GM12878 (cell line): Measurements from ENCODE around the gene CXXC5. TPM values are rescaled to one million over a fixed set of nuclear protein-coding genes. Genes with fewer than 3 reads are reported as not detected.

ENCODE experiments used
- ATAC-seq: fragments of 200-7000 bp; cut with Tn5 transposase; 3 replicates; pipeline ENCODE4 v1.9.1; 2020; ENCODE audit warnings: mild to moderate bottlenecking, moderate library complexity
- BruUV-seq: library from RNA; stranded (reverse); fragments of 400-500 nt; replicated peaks from 2 replicates; lab custom pipeline; 2021; lab: Mats Ljungman, UMichigan
- CTCF ChIA-PET: fragments of 300-600 bp; sonication (Branson Sonifier 250); formaldehyde crosslinking; extraction: SDS; loops from one replicate; lab custom pipeline; 2021; ENCODE audit warnings: inconsistent platforms; lab: Yijun Ruan, JAX
- POLR2A ChIA-PET: fragments of 350-600 bp; formaldehyde crosslinking; extraction: SDS; loops from one replicate; lab custom pipeline; 2021; ENCODE audit warnings: inconsistent platforms; lab: Charles Lee
- RAD21 ChIA-PET: fragments of 300-600 bp; sonication (Branson Sonifier 250); formaldehyde crosslinking; loops from one replicate; lab custom pipeline; 2023; ENCODE audit warnings: antibody characterized with exemption; ENCODE audit not compliant: unreplicated experiment; lab: Charles Lee
- SMC1A ChIA-PET: fragments of 300-600 bp; sonication (Branson Sonifier 250); formaldehyde crosslinking; loops from one replicate; lab custom pipeline; 2023; ENCODE audit not compliant: unreplicated experiment, uncharacterized antibody; lab: Charles Lee
- DNase-seq: peaks from one replicate; pipeline ENCODE4 v3.0.0-alpha.2; 2011; ENCODE audit warnings: low read depth, low spot score
- FAIRE-seq: peaks from 3 replicates; lab custom pipeline; 2011; peaks lifted over from hg19 to GRCh38; lab: Jason Lieb, UNC
- H2AFZ ChIP-seq: 2 replicates; pipeline ENCODE4 v1.6.0; 2011; ENCODE audit warnings: low read depth, low read length, control low read depth; ENCODE audit not compliant: control insufficient read depth
- H3K27ac ChIP-seq: 2 replicates; pipeline ENCODE4 v1.5.1; 2011; ENCODE audit warnings: control low read depth; ENCODE audit not compliant: control insufficient read depth, insufficient read depth
- H3K27me3 ChIP-seq, 2 experiments: replicated peaks in 1 of 2; 2 replicates each; pipeline versions ENCODE4 v1.6.0 to v1.6.1; 2011; ENCODE audit warnings: low read length in 1 of 2; ENCODE audit not compliant: control insufficient read depth in 2 of 2, insufficient read depth in 2 of 2
- H3K36me3 ChIP-seq, 2 experiments: 2 replicates each; pipeline ENCODE4 v1.5.1; 2011; ENCODE audit warnings: low read length in 1 of 2; ENCODE audit not compliant: control insufficient read depth in 2 of 2, insufficient read depth in 2 of 2
- H3K4me1 ChIP-seq: 2 replicates; pipeline ENCODE4 v1.6.1; 2011; ENCODE audit warnings: mild to moderate bottlenecking, low read length, moderate library complexity, mixed read lengths; ENCODE audit not compliant: control insufficient read depth, insufficient read depth
- H3K4me2 ChIP-seq: 2 replicates; pipeline ENCODE4 v1.6.0; 2011; ENCODE audit warnings: control low read depth; ENCODE audit not compliant: control insufficient read depth, insufficient read depth
- H3K4me3 ChIP-seq: fragments of 200-600 bp; sonication (generic); 2 replicates; pipeline ENCODE4 v1.5.1; 2016
- H3K79me2 ChIP-seq: 2 replicates; pipeline ENCODE4 v1.6.0; 2011; ENCODE audit warnings: low read length; ENCODE audit not compliant: control insufficient read depth, insufficient read depth
- H3K9ac ChIP-seq: 2 replicates; pipeline ENCODE4 v1.8.0; 2011; ENCODE audit warnings: low read length, control low read depth, mixed read lengths; ENCODE audit not compliant: control insufficient read depth, insufficient read depth
- H3K9me3 ChIP-seq: replicated peaks from 3 replicates; pipeline ENCODE4 v1.5.1; 2011; ENCODE audit warnings: mild to moderate bottlenecking, low read length; ENCODE audit not compliant: control insufficient read depth, insufficient read depth
- H4K20me1 ChIP-seq: 2 replicates; pipeline ENCODE4 v1.6.0; 2011; ENCODE audit not compliant: control insufficient read depth, insufficient read depth
- BHLHE40 ChIP-seq, 2 experiments: fragments of 450-650 bp in 1 of 2; IDR thresholded peaks; 2 replicates each; pipeline ENCODE4 v1.6.1; 2011 to 2017; ENCODE audit warnings: low read depth in 2 of 2, borderline replicate concordance in 1 of 2, improper control_type of control experiment in 1 of 2, low read length in 1 of 2, mild to moderate bottlenecking in 1 of 2
- CEBPB ChIP-seq, 2 experiments: fragments of 150-350 bp in 1 of 2; IDR thresholded peaks; 2 replicates each; pipeline ENCODE4 v1.6.1; 2012 to 2014; ENCODE audit warnings: low read depth in 2 of 2, low read length in 2 of 2, borderline replicate concordance in 1 of 2, inconsistent platforms in 1 of 2
- CREM ChIP-seq: IDR thresholded peaks from 2 replicates; pipeline ENCODE4 v1.6.1; 2014; ENCODE audit warnings: antibody characterized with exemption, low read depth
- CTCF ChIP-seq, 3 experiments: IDR thresholded peaks in 2 of 3; conservative IDR thresholded peaks in 1 of 3; 2 replicates each; pipeline ENCODE4 v1.5.1; 2011; ENCODE audit warnings: low read depth in 3 of 3, low read length in 3 of 3, mild to moderate bottlenecking in 3 of 3, control low read depth in 2 of 3, moderate library complexity in 2 of 3, inconsistent platforms in 1 of 3, mixed read lengths in 1 of 3; ENCODE audit not compliant: control insufficient read depth in 2 of 3, insufficient read depth in 1 of 3; ENCODE audit errors: extremely low read depth in 1 of 3
- IKZF1 ChIP-seq: fragments of 450-650 bp; conservative IDR thresholded peaks from 2 replicates; pipeline ENCODE4 v1.6.1; 2017; ENCODE audit warnings: antibody characterized with exemption, mild to moderate bottlenecking
- NKRF ChIP-seq: fragments of 450-650 bp; conservative IDR thresholded peaks from 2 replicates; pipeline ENCODE4 v1.6.1; 2017; ENCODE audit warnings: mild to moderate bottlenecking, moderate library complexity
- RAD21 ChIP-seq: IDR thresholded peaks from 2 replicates; pipeline ENCODE4 v1.6.1; 2011; ENCODE audit warnings: mild to moderate bottlenecking, low read depth, low read length, moderate library complexity; ENCODE audit not compliant: insufficient read depth
- RB1 ChIP-seq: fragments of 450-650 bp; formaldehyde crosslinking; IDR thresholded peaks from 2 replicates; pipeline ENCODE4 v1.6.1; 2017; ENCODE audit warnings: mild to moderate bottlenecking, borderline replicate concordance
- SMC3 ChIP-seq: IDR thresholded peaks from 2 replicates; pipeline ENCODE4 v1.6.1; 2011; ENCODE audit warnings: low read length, improper control_type of control experiment, borderline replicate concordance
- SP1 ChIP-seq: IDR thresholded peaks from one replicate; pipeline ENCODE4 v1.6.1; 2011; ENCODE audit warnings: low read depth, low read length
- ZNF274 ChIP-seq: IDR thresholded peaks from one replicate; pipeline ENCODE4 v1.8.0; 2011; ENCODE audit not compliant: insufficient read length, insufficient read depth
- WGBS: methylation state at CpG from one replicate; pipeline ENCODE4 v1.1.6; 2016; ENCODE audit warnings: low lambda C conversion rate; ENCODE audit not compliant: insufficient replicate concordance, insufficient coverage; ENCODE audit errors: missing lambda C conversion rate; 5-methylcytosine and 5-hydroxymethylcytosine counted together
- in situ Hi-C: fragments of 300-500 bp; cut with MboI; formaldehyde crosslinking; loops from 9 replicates; pipeline ENCODE4 v1.14.3; 2018; ENCODE audit warnings: mixed read lengths
- intact Hi-C: fragments of 100-400 bp; cut with micrococcal nuclease; formaldehyde crosslinking; loops from one replicate; pipeline ENCODE4 v1.14.2; 2022; ENCODE audit not compliant: unreplicated experiment
- polyA plus RNA-seq, 11 experiments: library from polyadenylated mRNA; depleted of rRNA in 4 of 11; unstranded in 6 of 11; stranded (reverse) in 5 of 11; fragments of >200 nt; fragmentation: Nextera tagmentation in 4 of 11; fragmentation: Illumina TruSeq in 1 of 11; extraction: Ambion mirVana in 4 of 11; extraction: Trizol in 1 of 11; gene quantifications; 1 replicate in 1 of 11; 2 replicates in 10 of 11; pipeline versions ENCODE4 v1.2.1 to v1.2.3, GENCODE V29; 2011 to 2016; ENCODE audit warnings: inconsistent platforms in 2 of 11, missing spikeins in 2 of 11, low read depth in 1 of 11
- total RNA-seq, 4 experiments: library from RNA; depleted of rRNA in 3 of 4; stranded (reverse); fragments of >200 nt in 3 of 4; fragmentation: Illumina TruSeq in 1 of 4; extraction: Trizol in 1 of 4; gene quantifications; 2 replicates each; pipeline versions ENCODE4 v1.2.1 to v1.2.3, GENCODE V29; 2013 to 2021

The CXXC5 gene
- total and polyA plus RNA-seq, 10 of the 15 experiments (the other 5 are each of a cell fraction or from before 2014, with no cell fraction given), result 1.8 to 90.8 (median 40.7) TPM

GRCh38 chr5:139710319-139711066 lies 62.3 kb downstream of the CXXC5 start (continued):
- no peak for TF ChIP-seq ZNF274
- TF ChIP-seq, all 136 proteins: peak for 26

- RAD21 ChIA-PET, result interaction anchor here (0.6 to 5.0 kb wide), 25 partner anchors 10 to 318 kb away, joined by 3 to 78 read pairs (median 5); partner anchors contain the start of gene CXXC5
Observed at GRCh38 chr5:139711067-139711905, 63.1 kb downstream of the CXXC5 start.

More at GRCh38 chr5:139711067-139711905, 63.1 kb downstream of the CXXC5 start:
- no peak for DNase-seq
- Histone ChIP-seq H3K36me3 (no peaks in the 10 kb centered on the region), H3K27me3 (peaks cover 5 to 6% of the 10 kb centered on the region in 2 experiments; a peak in 3 of 4 replicates), H3K9me3 (no peaks in the 10 kb centered on the region; the same call in 2 of the 3 replicates), H3K9ac (no peak overlapping the region; the same call in 1 of the 2 replicates), H3K27ac (no peak overlapping the region), H3K4me1 (peaks cover 21% of the 10 kb centered on the region), H3K79me2 (no peaks in the 10 kb centered on the region), H4K20me1 (no peaks in the 10 kb centered on the region), H3K4me3 (peak overlapping the region; percentile 75), H3K4me2 (peak overlapping the region; percentile 97), H2AFZ (peak overlapping the region; percentile 44)
- POLR2A ChIA-PET, result interaction anchor here (0.5 to 2.7 kb wide), 17 partner anchors 10 to 1863 kb away, joined by 3 to 15 read pairs (median 4); partner anchors contain the start of gene CXXC5
- TF ChIP-seq RB1, result peak; percentile 48; the same call in 1 of the 2 replicates
- no peak for TF ChIP-seq SP1
- TF ChIP-seq RAD21, result peak; percentile 39
- TF ChIP-seq IKZF1, result 0 out of 2 replicates have a peak, but pooled peaks have one; percentile 60
- TF ChIP-seq CREM, result no peak
- 0 out of 2 replicates have a peak, but pooled peaks have one; percentile 6 for TF ChIP-seq SMC3
- peak; percentile 4 to 38 (median 29); a peak in 3 of 6 replicates for TF ChIP-seq CTCF (IDR thresholded peaks at IDR 0.05 in 2 of 3, conservative IDR thresholded peaks at IDR 0.05 in 1 of 3; ENCODE audit: control insufficient read depth in 2 of 3, extremely low read depth in 1 of 3, insufficient read depth in 1 of 3, low read depth in 3 of 3, low read length in 3 of 3)
- 0 out of 2 replicates have a peak, but pooled peaks have one; percentile 18 for TF ChIP-seq NKRF
- 0 out of 4 replicates have a peak, but pooled peaks of 1 of the 2 experiments have one; percentile 2 for TF ChIP-seq BHLHE40 (IDR thresholded peaks at IDR 0.05; ENCODE audit: borderline replicate concordance in 1 of 2, low read depth in 2 of 2, low read length in 1 of 2)
- no peak for TF ChIP-seq CEBPB (IDR thresholded peaks at IDR 0.05; ENCODE audit: borderline replicate concordance in 1 of 2, low read depth in 2 of 2, low read length in 2 of 2)
- SMC1A ChIA-PET, result interaction anchor here (0.7 to 7.5 kb wide), 16 partner anchors 11 to 150 kb away, joined by 3 to 49 read pairs (median 4); partner anchors contain the start of gene UBE2D2
- CTCF ChIA-PET, result interaction anchor here (0.9 to 5.8 kb wide), 16 partner anchors 11 to 78 kb away, joined by 3 to 82 read pairs (median 12); no protein-coding TSS in a partner anchor
- no TSS peak for BruUV-seq
- intact Hi-C loops (loop anchor here (5.0 kb wide), 1 partner anchor 36 kb away; no protein-coding TSS in a partner anchor), in situ Hi-C loops (no loop called here)
- 7% methylated on average over 28 of the region's 68 CpGs for WGBS
- peak; percentile 72 for ATAC-seq
- FAIRE-seq, result peak; percentile 85
